Fibroblast of skin of back (primary cell): Measurements from ENCODE around the gene VCPKMT.

Experiments used
- DNase-seq: peaks from one replicate; pipeline ENCODE4 v3.0.0-alpha.2; 2013

The VCPKMT gene

GRCh38 chr14:50064993-50065392 is 51.4 kb downstream of the VCPKMT start:
- DNase-seq, result no peak

- no peak for DNase-seq
Measured at GRCh38 chr14:50063876-50064420, 52.4 kb downstream of the VCPKMT start.

- DNase-seq, result peak; percentile 84
Measured at GRCh38 chr14:50062438-50063085, 53.8 kb downstream of the VCPKMT start.

- peak; percentile 54 for DNase-seq
Measured at GRCh38 chr14:50061664-50062437, 54.5 kb downstream of the VCPKMT start.

GRCh38 chr14:50060871-50061663 is 55.3 kb downstream of the VCPKMT start:
- DNase-seq, result peak; percentile 93

GRCh38 chr14:50059763-50060616 is 56.4 kb downstream of the VCPKMT start:
- DNase-seq, result no peak
